Measurements from ENCODE around the gene GOLM1.

The GOLM1 gene

DNA sequence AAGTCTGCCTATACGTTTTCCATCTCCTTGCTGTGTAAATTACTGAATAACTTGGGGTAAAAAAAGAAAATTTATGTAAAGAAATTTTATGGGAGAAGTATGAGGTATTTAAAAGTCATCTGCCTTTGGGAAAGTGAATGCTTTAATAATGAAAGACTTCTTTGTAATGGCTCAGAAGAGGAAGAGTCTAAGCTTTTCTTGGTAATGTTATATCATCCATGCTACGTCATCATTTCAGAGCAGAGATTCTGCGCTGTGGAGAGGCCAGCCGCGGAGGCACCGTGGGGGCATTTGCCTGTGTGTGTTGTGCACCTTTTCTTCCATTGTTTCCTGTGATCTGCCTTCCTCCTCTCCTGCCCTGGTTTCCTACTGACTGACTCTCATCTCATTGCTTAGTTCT is 78.2 kb downstream of the GOLM1 start:
- TF ChIP-seq CTCF (IDR thresholded peaks at IDR 0.05; ENCODE audit: control insufficient read depth, extremely low read depth, insufficient read depth), result no peak
- no peak overlapping the region for H3K4me3 ChIP-seq (ENCODE audit: low read depth, low read length)
- no peak for DNase-seq (ENCODE audit: low read depth)

DNA sequence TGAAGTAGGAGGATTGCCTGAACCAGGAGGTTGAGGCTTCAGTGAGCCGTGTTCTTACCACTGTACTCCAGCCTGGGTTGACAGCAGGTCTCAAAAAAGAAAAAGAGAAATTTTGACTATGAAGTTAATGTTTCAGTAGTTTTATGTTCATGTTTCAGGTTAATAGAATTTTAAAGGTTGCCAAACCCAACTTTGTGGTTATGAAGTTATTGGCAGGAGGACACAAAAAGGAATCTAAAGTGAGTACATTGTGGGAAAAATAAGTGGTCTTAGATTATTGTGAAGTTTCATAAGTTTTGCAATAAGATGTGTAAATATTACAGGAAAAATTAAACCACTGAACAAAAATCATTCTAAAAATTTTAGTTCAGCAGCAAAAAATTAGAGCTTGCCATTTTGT is 78.6 kb downstream of the GOLM1 start:
- H3K4me3 ChIP-seq (ENCODE audit: low read depth, low read length), result no peak overlapping the region
- DNase-seq (ENCODE audit: low read depth), result no peak
- no peak for TF ChIP-seq CTCF (IDR thresholded peaks at IDR 0.05; ENCODE audit: control insufficient read depth, extremely low read depth, insufficient read depth)

GRCh38 chr9:86009133-86009532 is 90.2 kb downstream of the GOLM1 start:
- no peak for DNase-seq (ENCODE audit: low read depth)
- no peak for TF ChIP-seq CTCF (IDR thresholded peaks at IDR 0.05; ENCODE audit: control insufficient read depth, extremely low read depth, insufficient read depth)
- no peak overlapping the region for H3K4me3 ChIP-seq (ENCODE audit: low read depth, low read length)

GRCh38 chr9:86005253-86005775 is 94.0 kb downstream of the GOLM1 start:
- H3K4me3 ChIP-seq (ENCODE audit: low read depth, low read length), result no peak overlapping the region
- no peak for DNase-seq (ENCODE audit: low read depth)
- no peak for TF ChIP-seq CTCF (IDR thresholded peaks at IDR 0.05; ENCODE audit: control insufficient read depth, extremely low read depth, insufficient read depth)

GRCh38 chr9:85995599-85995998 is 103.8 kb downstream of the GOLM1 start:
- H3K4me3 ChIP-seq (ENCODE audit: low read depth, low read length), result no peak overlapping the region
- no peak for DNase-seq (ENCODE audit: low read depth)
- no peak for TF ChIP-seq CTCF (IDR thresholded peaks at IDR 0.05; ENCODE audit: control insufficient read depth, extremely low read depth, insufficient read depth)

DNA sequence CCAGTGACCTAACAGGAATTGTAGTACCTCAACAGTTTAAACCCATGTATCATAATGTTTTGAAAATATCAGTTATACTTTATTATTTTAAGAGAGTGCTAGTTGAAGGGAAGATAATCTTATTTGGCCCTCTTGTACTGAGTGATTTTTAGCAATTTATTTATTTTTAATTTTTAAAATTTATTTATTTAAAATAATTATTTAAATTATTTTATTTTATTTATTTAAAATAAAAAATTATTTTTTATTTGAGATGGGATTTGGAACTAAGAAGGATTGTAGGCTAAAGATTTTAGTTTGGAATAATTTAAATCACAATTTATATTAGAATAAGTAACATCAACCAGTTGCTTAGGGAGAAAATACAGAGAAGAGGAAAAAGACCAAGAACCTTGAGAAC is 104.3 kb downstream of the GOLM1 start:
- H3K4me3 ChIP-seq (ENCODE audit: low read depth, low read length), result no peak overlapping the region

More for the DNA sequence above, 104.3 kb downstream of the GOLM1 start:
- no peak for TF ChIP-seq CTCF (IDR thresholded peaks at IDR 0.05; ENCODE audit: control insufficient read depth, extremely low read depth, insufficient read depth)
- DNase-seq (ENCODE audit: low read depth), result no peak

All from LNCaP clone FGC (cell line).